Cardiac septum (tissue), 1 donor: Measurements from ENCODE around the gene KRTAP10-2. TPM values are rescaled to one million over a fixed set of nuclear protein-coding genes. Genes with fewer than 3 reads are reported as not detected.
"Not testable (repeated sequence)": the region's sequence is repeated elsewhere in the genome, so short reads cannot be mapped to it uniquely, and the experiment has no call there.

ENCODE experiments used
- DNase-seq: peaks from one replicate; pipeline ENCODE4 v3.0.0-alpha.2; 2020; ENCODE audit warnings: low spot score
- intact Hi-C: fragments of 100-400 bp; cut with DNase I; formaldehyde crosslinking; loops from one replicate; pipeline ENCODE4 v1.14.0; 2022
- long read RNA-seq: library from polyadenylated mRNA; unstranded; transcript quantifications from one replicate; pipeline ENCODE4 v2.0.0, GENCODE V29; 2021
- total RNA-seq: library from RNA; stranded (reverse); fragmentation: NEBNext Ultra II Directional; extraction: Animal tissue kit (Norgen Biotek cat#: 25700); gene quantifications from one replicate; pipeline ENCODE4 v1.2.1, GENCODE V29; 2021
- donor health status: DM: no; HTN: no; CAD: no.

The KRTAP10-2 gene, protein sequence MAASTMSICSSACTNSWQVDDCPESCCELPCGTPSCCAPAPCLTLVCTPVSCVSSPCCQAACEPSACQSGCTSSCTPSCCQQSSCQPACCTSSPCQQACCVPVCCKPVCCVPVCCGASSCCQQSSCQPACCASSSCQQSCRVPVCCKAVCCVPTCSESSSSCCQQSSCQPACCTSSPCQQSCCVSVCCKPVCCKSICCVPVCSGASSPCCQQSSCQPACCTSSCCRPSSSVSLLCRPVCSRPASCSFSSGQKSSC
- total RNA-seq = not detected
- long read RNA-seq = 0 reads

DNA sequence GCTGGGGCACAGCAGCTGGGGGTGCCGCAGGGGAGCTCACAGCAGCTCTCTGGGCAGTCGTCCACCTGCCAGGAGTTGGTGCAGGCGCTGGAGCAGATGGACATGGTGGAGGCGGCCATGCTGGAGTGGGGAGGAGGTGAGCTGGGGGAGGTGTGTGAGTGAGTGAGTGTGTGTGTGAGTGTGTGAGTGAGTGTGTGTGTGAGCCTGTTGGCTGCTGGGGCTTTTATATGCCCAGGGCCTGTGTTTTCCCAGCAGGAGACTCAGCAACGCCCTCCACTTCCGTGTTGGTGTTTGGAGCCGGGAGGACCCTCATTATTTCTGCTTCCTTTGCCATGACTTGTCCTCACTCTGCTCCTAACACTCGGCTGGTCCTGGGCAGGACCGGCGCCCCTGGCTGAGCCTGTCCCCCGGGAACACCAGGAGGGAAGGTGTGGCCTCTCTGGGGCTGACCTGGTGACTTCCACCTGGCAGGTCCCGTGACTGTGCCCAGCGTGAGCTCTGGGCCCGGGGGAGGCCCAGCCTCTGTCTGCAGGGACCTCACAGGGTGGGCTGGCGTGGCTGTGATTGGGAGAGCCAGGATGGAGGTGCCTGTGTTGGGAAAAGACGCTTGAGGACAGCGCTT is at the start of gene KRTAP10-2:
Gene KRTAP10-2, minus strand, starts transcription at position 166 of the 622 bp plus-strand sequence. Its CDS starts 47 bp downstream, at position 119.
- intact Hi-C loops = no loop called here
- no peak for DNase-seq

GRCh38 chr21:44601091-44601490 is 49.8 kb upstream of the KRTAP10-2 start:
- intact Hi-C loops, DNase-seq: not testable (repeated sequence)

GRCh38 chr21:44600118-44600978 is 49.0 kb upstream of the KRTAP10-2 start, which contains the start of gene KRTAP10-7:
KRTAP10-7 (plus strand) TSS chr21:44600597; CDS start chr21:44600622, 25 bp downstream.
- intact Hi-C loops, DNase-seq: not testable (repeated sequence)

DNA sequence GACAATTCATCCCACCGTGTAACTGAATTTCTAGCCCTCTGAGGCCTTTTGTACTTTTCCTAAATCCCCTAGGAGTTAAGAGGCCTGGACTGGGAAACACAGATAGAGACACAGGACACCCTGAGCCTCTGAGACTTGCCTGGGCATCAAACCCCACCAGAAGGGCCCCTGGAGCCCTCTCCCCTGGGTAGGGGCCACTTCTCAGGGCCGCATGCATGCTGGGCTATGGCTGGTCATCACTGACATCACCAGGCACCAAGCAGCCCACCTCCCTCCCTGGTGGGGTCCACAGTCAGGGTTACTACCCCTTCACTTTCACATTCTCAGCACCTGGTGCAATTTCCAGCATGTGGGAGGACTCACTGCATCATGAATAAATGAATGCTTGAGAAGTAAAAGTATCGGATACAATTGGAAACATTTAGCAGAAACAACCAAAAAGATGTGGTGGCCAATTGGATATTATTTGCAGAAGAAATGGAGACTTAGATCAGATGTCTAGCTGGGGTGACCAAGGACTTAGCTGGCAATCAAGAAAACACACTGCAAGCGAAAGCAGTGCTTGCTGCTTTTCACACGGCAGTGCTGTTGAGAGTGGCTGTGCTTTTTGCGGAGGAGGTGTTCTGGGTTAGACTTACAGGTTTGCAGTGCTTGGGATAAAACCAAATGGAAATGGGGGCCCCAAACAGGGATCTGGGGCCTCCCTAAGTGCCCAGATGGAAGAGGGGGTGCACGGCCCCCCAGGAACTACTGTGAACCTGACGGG is 48.1 kb upstream of the KRTAP10-2 start:
- intact Hi-C loops = no loop called here

GRCh38 chr21:44598061-44598460 is 46.8 kb upstream of the KRTAP10-2 start:
- intact Hi-C loops = no loop called here
- no peak for DNase-seq

More for the DNA sequence above, 48.1 kb upstream of the KRTAP10-2 start:
- no peak for DNase-seq

GRCh38 chr21:44596068-44596725 is 44.9 kb upstream of the KRTAP10-2 start:
- intact Hi-C loops = no loop called here
- DNase-seq = no peak

DNA sequence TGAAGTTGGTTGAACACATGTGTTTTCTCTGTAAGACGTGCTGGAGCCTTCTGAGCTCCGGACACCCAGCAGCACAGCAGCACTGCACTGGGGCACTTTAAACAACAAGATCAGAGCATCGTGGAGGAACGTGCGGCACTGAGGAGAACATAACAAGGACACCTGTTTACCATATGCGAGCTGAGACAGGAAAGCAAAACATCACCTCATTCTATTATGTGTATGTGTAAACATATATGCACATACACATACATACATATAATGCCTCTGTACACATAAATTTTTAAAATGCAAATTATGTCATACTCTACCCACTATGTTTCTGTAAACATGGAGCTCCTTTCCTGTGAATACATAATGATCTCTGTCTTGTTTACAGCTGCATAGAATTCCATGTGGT is 44.2 kb upstream of the KRTAP10-2 start:
- DNase-seq = no peak
- intact Hi-C loops = no loop called here

DNA sequence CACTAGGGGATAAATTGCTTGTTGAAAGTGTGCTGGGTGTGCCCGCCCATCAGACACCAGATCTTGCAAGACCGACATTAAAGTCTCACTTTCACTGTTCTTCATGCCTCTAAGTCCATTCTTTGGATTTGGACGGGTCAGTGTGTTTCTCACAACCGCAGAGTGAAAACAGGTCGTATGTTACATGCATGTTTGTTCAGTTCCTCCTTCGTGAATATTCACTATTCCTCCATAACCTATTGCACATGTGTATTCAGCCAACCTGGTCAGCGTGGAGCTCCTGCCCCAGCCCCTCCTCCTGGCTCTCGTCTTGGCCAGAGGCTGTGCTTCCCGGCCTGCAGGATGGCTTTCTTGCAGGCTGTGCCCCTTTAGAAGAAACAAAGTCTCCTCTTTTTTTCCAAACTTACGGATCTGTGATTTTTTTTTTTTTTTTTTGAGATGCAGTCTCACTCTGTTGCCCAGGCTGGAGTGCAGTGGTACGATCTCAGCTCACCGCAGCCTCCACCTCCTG is 43.2 kb upstream of the KRTAP10-2 start:
- intact Hi-C loops = no loop called here
- DNase-seq = no peak

DNA sequence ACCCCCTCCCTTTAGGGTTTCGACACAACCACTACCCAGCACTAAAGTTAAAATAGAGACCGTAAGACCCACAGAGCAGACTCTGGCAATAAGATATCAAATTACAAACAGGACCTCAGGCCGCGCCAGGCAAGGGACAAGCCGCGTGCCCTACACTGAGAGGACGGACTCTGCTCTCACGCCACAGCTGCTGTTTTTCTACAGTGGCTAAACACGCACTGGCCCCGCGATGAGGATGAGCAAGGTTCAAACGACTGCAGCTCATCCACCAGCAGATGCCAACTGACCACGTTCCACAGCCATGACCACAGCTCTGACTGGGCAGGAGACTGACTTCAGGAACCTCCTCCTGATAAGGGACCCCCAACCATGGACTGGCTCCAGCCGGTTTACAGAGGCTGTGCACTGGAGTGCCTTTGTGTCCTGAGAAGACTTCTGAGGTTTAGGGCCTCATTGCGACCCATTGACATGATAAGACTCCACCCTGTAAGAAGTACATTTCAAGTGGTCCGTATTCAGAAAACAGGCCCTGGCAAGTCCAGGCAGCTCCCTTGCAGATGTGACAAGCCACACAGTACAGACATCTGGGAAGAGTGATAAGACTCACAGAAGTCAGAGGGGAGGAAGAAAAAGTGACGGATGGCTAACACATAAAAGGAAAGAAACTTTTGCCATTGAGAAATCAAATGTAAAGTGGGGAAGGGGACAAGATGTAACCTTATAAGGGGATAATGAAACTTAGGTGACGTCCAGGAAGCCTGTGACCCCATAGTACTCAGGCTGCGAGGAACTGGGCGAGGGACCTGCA is 42.5 kb upstream of the KRTAP10-2 start:
- no peak for DNase-seq
- intact Hi-C loops = no loop called here

DNA sequence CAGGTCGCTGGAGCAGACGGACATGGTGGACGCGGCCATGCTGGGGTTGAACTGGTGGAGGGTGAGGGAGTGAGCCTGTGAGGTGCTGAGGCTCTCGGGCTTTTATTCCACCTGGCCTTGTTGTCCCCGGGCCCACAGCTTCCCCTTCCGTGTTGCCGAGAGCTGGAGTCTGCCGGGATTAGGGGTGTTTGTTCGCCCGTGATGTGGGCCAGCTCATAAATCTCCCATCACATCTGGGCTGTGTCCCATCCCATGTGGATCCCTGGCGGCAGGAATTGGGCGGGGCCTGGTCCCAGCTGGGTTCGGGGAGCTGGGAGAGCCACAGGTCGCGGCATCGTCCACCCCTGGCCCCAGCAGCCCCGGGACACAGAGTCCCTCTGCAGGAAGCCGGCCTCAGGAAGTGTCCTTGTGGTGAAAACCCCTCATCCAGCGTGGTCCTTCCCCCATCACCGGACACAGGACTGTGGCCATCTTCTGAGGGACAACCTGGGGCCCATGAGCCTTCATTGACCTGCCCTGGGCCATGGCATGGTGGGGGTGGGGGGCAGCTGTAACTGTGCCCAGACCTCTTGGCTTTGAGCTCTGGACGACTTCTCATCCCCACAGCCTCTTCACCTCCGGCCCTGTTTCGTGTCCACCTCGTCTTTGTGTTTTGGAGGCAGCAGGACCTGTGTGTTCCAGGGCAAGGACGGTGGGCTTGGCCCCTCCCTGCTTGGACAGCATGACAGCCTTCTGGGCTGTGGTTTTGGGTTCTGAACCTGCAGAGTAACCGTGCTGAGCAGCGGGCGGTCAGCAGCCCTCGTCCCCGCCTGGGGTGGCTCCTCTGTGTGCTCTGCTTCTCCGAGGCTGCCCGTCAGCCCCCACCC is 41.4 kb upstream of the KRTAP10-2 start, which contains the start of gene KRTAP10-6:
Gene KRTAP10-6, minus strand, starts transcription at position 60 of the 866 bp plus-strand sequence. Its CDS starts 21 bp downstream, at position 39.
- intact Hi-C loops = no loop called here
- no peak for DNase-seq

GRCh38 chr21:44591801-44592130 is 40.5 kb upstream of the KRTAP10-2 start:
- intact Hi-C loops, DNase-seq: not testable (repeated sequence)

- DNase-seq, intact Hi-C loops: not testable (repeated sequence)
These were observed 39.8 kb upstream of the KRTAP10-2 start for GRCh38 chr21:44590897-44591800.

DNA sequence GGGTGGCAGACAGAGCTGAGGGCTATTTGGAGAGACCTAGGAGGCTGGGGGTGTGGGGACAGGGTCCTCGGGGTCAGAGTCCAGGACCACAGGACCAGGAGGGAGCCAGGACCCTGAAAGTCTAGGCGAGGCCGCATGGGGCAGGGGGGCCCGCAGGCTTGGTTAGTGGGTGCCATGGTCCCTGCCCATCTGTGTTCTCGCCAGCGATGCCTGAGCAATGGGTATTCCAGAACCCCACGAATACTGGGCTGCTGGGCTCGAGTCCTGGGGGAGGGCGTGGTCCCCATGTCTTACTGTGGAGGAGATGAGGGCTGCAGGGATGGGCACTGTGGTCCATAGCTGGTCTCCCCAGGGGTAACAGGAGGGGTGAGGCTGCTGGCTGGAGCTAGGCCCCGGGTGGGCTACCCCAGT is 39.0 kb upstream of the KRTAP10-2 start:
- no peak for DNase-seq
- intact Hi-C loops = no loop called here

- DNase-seq = no peak
- intact Hi-C loops = no loop called here
These were observed 38.4 kb upstream of the KRTAP10-2 start for GRCh38 chr21:44589586-44590305.

- DNase-seq = no peak
- intact Hi-C loops = no loop called here
These were observed 37.8 kb upstream of the KRTAP10-2 start for GRCh38 chr21:44589094-44589493.
